Endodermal cell (in vitro differentiated cells): ENCODE results near the gene STC2. TPM values are rescaled to one million over a fixed set of nuclear protein-coding genes. Genes with fewer than 3 reads are reported as not detected.

Experiments used
- DNase-seq: peaks from one replicate; pipeline ENCODE4 v3.0.0-alpha.2; 2017
- H3K27ac ChIP-seq: 2 replicates; pipeline ENCODE4 v1.5.1; 2013; ENCODE audit warnings: mild to moderate bottlenecking, low read depth, low read length, moderate library complexity
- H3K27me3 ChIP-seq: 2 replicates; pipeline ENCODE4 v1.6.1; 2013; ENCODE audit warnings: mild to moderate bottlenecking, low read length, moderate library complexity; ENCODE audit not compliant: insufficient read depth, control insufficient read depth, poor library complexity, severe bottlenecking
- H3K36me3 ChIP-seq: 2 replicates; pipeline ENCODE4 v1.7.0; 2013; ENCODE audit warnings: mild to moderate bottlenecking, low read length, moderate library complexity; ENCODE audit not compliant: control insufficient read depth, insufficient read depth
- H3K4me1 ChIP-seq: one replicate; pipeline ENCODE4 v1.7.0; 2013; ENCODE audit warnings: low read length; ENCODE audit not compliant: control insufficient read depth, insufficient read depth
- H3K4me3 ChIP-seq: 2 replicates; pipeline ENCODE4 v1.5.1; 2013; ENCODE audit warnings: mild to moderate bottlenecking, low read length, moderate library complexity
- H3K9ac ChIP-seq: 2 replicates; pipeline ENCODE4 v1.6.1; 2013; ENCODE audit warnings: mild to moderate bottlenecking, low read length, moderate library complexity; ENCODE audit not compliant: poor library complexity, severe bottlenecking; ENCODE audit errors: extremely low read depth
- H3K9me3 ChIP-seq: 2 replicates; pipeline ENCODE4 v1.6.1; 2013; ENCODE audit warnings: mild to moderate bottlenecking, low read length, moderate library complexity; ENCODE audit not compliant: control insufficient read depth
- H3K27ac Mint-ChIP-seq: 2 replicates; pipeline ENCODE4 v1.8.0; 2020; ENCODE audit warnings: mixed read lengths
- H3K27me3 Mint-ChIP-seq: 2 replicates; pipeline ENCODE4 v1.8.0; 2021; ENCODE audit warnings: mild to moderate bottlenecking, mixed read lengths; ENCODE audit not compliant: insufficient read depth
- H3K36me3 Mint-ChIP-seq: 2 replicates; pipeline ENCODE4 v1.8.0; 2020; ENCODE audit warnings: low read depth, mixed read lengths
- H3K4me1 Mint-ChIP-seq: 2 replicates; pipeline ENCODE4 v1.8.0; 2020; ENCODE audit warnings: mixed read lengths
- H3K4me3 Mint-ChIP-seq: 2 replicates; pipeline ENCODE4 v1.8.0; 2020; ENCODE audit warnings: mild to moderate bottlenecking, moderate library complexity, mixed read lengths
- H3K9me3 Mint-ChIP-seq: 2 replicates; pipeline ENCODE4 v1.8.0; 2020; ENCODE audit warnings: mild to moderate bottlenecking, mixed read lengths
- WGBS, 2 experiments: methylation state at CpG; one replicate each; pipeline versions ENCODE4 v1.1.5 to v1.1.7; 2013; ENCODE audit warnings: missing lambda C conversion rate in 2 of 2, mixed read lengths in 1 of 2; ENCODE audit not compliant: insufficient coverage in 1 of 2, insufficient read length in 1 of 2; 5-methylcytosine and 5-hydroxymethylcytosine counted together
- total RNA-seq, 2 donors: library from RNA; stranded (reverse); fragmentation: NEBNext Ultra II Directional in 1 of 2; extraction: Animal tissue kit (Norgen Biotek cat#: 25700) in 1 of 2; gene quantifications; 2 replicates in 1 of 2; 3 replicates in 1 of 2; pipeline ENCODE4 v1.2.1, GENCODE V29; 2021
- TF ChIP-seq, protein P1 (sequence below): fragments of 200-600 bp; sonication (generic); conservative IDR thresholded peaks from 2 replicates; pipeline ENCODE4 v1.5.0; 2021; ENCODE audit warnings: antibody characterized with exemption, mild to moderate bottlenecking

Gene STC2
- total RNA-seq, 2 donors from 2014 or later: 4.6 to 4.8 TPM

DNA sequence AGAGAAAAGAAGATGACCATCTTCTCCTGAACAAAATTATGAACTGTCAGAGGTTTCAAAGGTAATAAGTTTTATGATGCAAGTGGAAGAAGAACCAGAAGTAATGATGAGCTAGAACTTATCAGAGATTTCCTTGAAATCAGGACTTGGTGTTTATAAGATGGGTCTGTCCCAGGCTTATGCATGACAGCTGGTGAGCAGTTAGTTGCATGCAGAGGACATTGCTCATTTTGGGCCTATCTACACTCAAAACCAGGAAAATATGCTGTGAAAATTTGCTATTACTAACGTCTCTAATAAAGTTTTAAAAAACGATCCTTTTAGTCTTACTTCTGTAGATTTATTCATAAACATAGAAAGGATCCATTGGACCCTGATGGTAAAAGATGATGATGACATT is 6.6 kb upstream of the STC2 start:
- Mint-ChIP-seq H3K36me3 (no peaks in the 10 kb centered on the region), H3K9me3 (no peaks in the 10 kb centered on the region), H3K4me1 (peaks cover 3% of the 10 kb centered on the region), H3K27me3 (peaks cover 29% of the 10 kb centered on the region), H3K4me3 (no peak overlapping the region), H3K27ac (no peak overlapping the region)
- Histone ChIP-seq H3K27me3 (peaks cover 19% of the 10 kb centered on the region), H3K27ac (no peak overlapping the region), H3K9ac (no peak overlapping the region), H3K4me3 (no peak overlapping the region), H3K4me1 (no peaks in the 10 kb centered on the region), H3K36me3 (no peaks in the 10 kb centered on the region), H3K9me3 (no peaks in the 10 kb centered on the region)
- no peak for DNase-seq
- 86% methylated on average over 2 of the region's 2 CpGs; no CpG with 5 or more reads in 1 of the 2 experiments for WGBS, 2 experiments
- TF ChIP-seq, protein P1, sequence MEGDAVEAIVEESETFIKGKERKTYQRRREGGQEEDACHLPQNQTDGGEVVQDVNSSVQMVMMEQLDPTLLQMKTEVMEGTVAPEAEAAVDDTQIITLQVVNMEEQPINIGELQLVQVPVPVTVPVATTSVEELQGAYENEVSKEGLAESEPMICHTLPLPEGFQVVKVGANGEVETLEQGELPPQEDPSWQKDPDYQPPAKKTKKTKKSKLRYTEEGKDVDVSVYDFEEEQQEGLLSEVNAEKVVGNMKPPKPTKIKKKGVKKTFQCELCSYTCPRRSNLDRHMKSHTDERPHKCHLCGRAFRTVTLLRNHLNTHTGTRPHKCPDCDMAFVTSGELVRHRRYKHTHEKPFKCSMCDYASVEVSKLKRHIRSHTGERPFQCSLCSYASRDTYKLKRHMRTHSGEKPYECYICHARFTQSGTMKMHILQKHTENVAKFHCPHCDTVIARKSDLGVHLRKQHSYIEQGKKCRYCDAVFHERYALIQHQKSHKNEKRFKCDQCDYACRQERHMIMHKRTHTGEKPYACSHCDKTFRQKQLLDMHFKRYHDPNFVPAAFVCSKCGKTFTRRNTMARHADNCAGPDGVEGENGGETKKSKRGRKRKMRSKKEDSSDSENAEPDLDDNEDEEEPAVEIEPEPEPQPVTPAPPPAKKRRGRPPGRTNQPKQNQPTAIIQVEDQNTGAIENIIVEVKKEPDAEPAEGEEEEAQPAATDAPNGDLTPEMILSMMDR: no peak

DNA sequence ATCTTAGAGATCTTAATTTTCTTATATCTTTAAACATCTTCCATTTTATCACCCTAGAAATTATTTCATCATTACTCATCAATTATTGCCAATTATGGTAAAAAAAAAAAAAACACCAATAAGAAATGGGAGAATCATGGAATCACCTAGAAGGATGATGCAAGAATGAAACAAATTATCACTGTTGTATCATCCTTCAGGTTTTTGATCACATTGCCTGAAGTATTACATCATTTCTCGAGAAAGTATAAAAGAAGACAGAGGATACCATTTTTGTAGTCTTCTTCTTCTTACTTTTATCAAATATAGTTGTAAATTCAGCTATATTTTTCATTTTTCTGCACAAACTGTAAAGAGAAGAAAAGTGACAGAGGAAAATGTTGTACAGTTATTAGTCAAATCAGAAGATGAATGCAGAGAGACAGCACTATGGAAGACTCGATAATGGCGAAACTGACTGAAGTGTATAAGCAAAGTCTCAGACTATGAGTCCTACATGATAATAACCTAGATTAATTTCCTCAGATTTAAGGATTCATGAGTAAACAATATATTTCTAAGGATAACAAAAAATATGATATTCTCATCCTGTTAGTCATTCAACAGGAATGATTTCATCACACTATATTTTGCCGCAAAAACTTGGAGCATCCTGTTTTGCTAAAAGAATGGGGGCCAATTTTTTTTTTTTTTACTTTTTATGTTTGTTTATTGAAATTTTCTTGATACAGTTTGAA is 5.9 kb upstream of the STC2 start:
- Mint-ChIP-seq H3K27me3 (peaks cover 32% of the 10 kb centered on the region), H3K4me1 (peaks cover 3% of the 10 kb centered on the region), H3K9me3 (no peaks in the 10 kb centered on the region), H3K27ac (no peak overlapping the region), H3K36me3 (no peaks in the 10 kb centered on the region), H3K4me3 (no peak overlapping the region)
- Histone ChIP-seq H3K27me3 (peaks cover 24% of the 10 kb centered on the region), H3K9ac (no peak overlapping the region), H3K9me3 (no peaks in the 10 kb centered on the region), H3K4me3 (no peak overlapping the region), H3K36me3 (no peaks in the 10 kb centered on the region), H3K4me1 (no peaks in the 10 kb centered on the region), H3K27ac (no peak overlapping the region)
- DNase-seq: no peak
- WGBS, 2 experiments: 83 to 85% methylated on average over 1 to 4 of the region's 4 CpGs
- TF ChIP-seq, protein P1: no peak

DNA sequence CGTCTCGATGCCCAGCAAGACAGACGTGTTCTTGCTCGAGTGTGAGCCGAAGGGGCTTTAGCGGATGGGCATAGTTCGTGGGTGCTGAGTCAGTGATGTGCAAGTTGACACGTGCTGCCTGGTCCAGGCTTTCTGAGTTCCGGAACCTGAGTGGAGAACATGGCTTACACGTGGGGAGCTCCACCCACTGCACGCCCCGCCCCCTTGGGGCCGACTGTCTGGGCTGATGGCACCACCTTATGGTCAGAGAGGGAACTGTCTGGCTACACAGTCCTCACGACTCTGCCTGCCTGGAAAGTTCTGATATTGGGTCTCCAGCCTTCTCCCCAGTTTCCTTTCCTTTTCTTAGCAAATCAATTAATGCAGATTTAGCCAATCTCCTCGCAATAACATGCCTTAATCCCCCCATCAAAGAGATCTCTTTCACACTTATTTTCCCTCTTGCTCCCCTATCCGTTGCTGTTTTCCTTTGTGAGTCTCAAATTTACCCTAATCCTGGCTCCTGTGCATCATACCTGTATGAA is 3.8 kb upstream of the STC2 start:
- Mint-ChIP-seq H3K9me3 (no peaks in the 10 kb centered on the region), H3K4me1 (peaks cover 11% of the 10 kb centered on the region), H3K27me3 (peaks cover 52% of the 10 kb centered on the region), H3K27ac (no peak overlapping the region), H3K4me3 (no peak overlapping the region), H3K36me3 (no peaks in the 10 kb centered on the region)
- Histone ChIP-seq H3K36me3 (no peaks in the 10 kb centered on the region), H3K4me1 (no peaks in the 10 kb centered on the region), H3K27ac (no peak overlapping the region), H3K4me3 (no peak overlapping the region), H3K27me3 (peaks cover 43% of the 10 kb centered on the region), H3K9ac (no peak overlapping the region), H3K9me3 (no peaks in the 10 kb centered on the region)
- peak; percentile 93 for DNase-seq
- TF ChIP-seq, protein P1: peak; percentile 89
- 36 to 53% methylated on average over 10 to 16 of the region's 16 CpGs for WGBS, 2 experiments
